Endothelial cell of umbilical vein (primary cell): Measurements from ENCODE around the gene CCDC186. TPM values are rescaled to one million over a fixed set of nuclear protein-coding genes. Genes with fewer than 3 reads are reported as not detected.

Experiments
- BruUV-seq: library from RNA; stranded (reverse); fragments of 400-500 nt; replicated peaks from 2 replicates; lab custom pipeline; 2021; lab: Mats Ljungman, UMichigan
- CTCF ChIA-PET: fragments of 300-600, 350-600 bp; sonication (Branson Sonifier 250); formaldehyde crosslinking; loops from one replicate; lab custom pipeline; 2021; ENCODE audit warnings: antibody characterized with exemption, inconsistent platforms; lab: Charles Lee
- POLR2A ChIA-PET: fragments of 300-600, 350-600 bp; sonication (Branson Sonifier 250); formaldehyde crosslinking; loops from one replicate; lab custom pipeline; 2021; ENCODE audit warnings: antibody characterized with exemption, inconsistent platforms; lab: Charles Lee
- DNase-seq: peaks from one replicate; pipeline ENCODE4 v3.0.0-alpha.2; 2011; ENCODE audit warnings: low read depth, low spot score
- FAIRE-seq: peaks from 2 replicates; lab custom pipeline; 2011; peaks lifted over from hg19 to GRCh38; lab: Jason Lieb, UNC
- H2AFZ ChIP-seq: 2 replicates; pipeline ENCODE4 v1.6.0; 2012; ENCODE audit warnings: low read depth, low read length, control low read depth, inconsistent platforms
- H3K27ac ChIP-seq: 2 replicates; pipeline ENCODE4 v1.5.1; 2011; ENCODE audit warnings: low read depth, mild to moderate bottlenecking, control low read depth, low read length, moderate library complexity; ENCODE audit not compliant: insufficient read depth
- H3K27me3 ChIP-seq, 2 experiments: 2 replicates each; pipeline versions ENCODE4 v1.6.0 to v1.6.1; 2011; ENCODE audit warnings: low read length in 2 of 2, mixed read lengths in 1 of 2; ENCODE audit not compliant: control insufficient read depth in 2 of 2, insufficient read depth in 2 of 2
- H3K36me3 ChIP-seq, 2 experiments: 2 replicates in 1 of 2; 3 replicates in 1 of 2; pipeline ENCODE4 v1.5.1; 2011; ENCODE audit warnings: low read length in 2 of 2, mild to moderate bottlenecking in 1 of 2, moderate library complexity in 1 of 2; ENCODE audit not compliant: control insufficient read depth in 2 of 2, insufficient read depth in 2 of 2; ENCODE audit errors: extremely low read depth in 1 of 2
- H3K4me1 ChIP-seq: 3 replicates; pipeline ENCODE4 v1.5.1; 2011; ENCODE audit warnings: mild to moderate bottlenecking, low read length; ENCODE audit not compliant: control insufficient read depth, insufficient read depth; ENCODE audit errors: extremely low read depth
- H3K4me2 ChIP-seq: 2 replicates; pipeline ENCODE4 v1.6.1; 2011; ENCODE audit warnings: low read length, control low read depth, mixed read lengths; ENCODE audit not compliant: insufficient read depth
- H3K4me3 ChIP-seq, 3 experiments: fragments of 200-600 bp in 1 of 3; sonication (generic), shearing (Covaris generic) in 1 of 3; replicated peaks in 1 of 3; 2 replicates each; pipeline ENCODE4 v1.5.1; 2011 to 2016; ENCODE audit warnings: control low read depth in 3 of 3, low read length in 3 of 3, mild to moderate bottlenecking in 2 of 3, inconsistent platforms in 1 of 3, low read depth in 1 of 3, moderate library complexity in 1 of 3; ENCODE audit not compliant: insufficient read depth in 1 of 3
- H3K79me2 ChIP-seq: 2 replicates; pipeline ENCODE4 v1.6.0; 2012; ENCODE audit warnings: low read length, inconsistent platforms; ENCODE audit not compliant: control insufficient read depth, insufficient read depth
- H3K9ac ChIP-seq: replicated peaks from 2 replicates; pipeline ENCODE3; 2011; ENCODE audit warnings: low read length, control low read depth; ENCODE audit not compliant: insufficient read depth; ENCODE audit errors: extremely low read depth
- H3K9me1 ChIP-seq: replicated peaks from 3 replicates; pipeline ENCODE4 v1.6.0; 2011; ENCODE audit warnings: mild to moderate bottlenecking, low read length; ENCODE audit not compliant: control insufficient read depth, insufficient read depth; ENCODE audit errors: extremely low read depth
- H3K9me3 ChIP-seq: replicated peaks from 2 replicates; pipeline ENCODE4 v1.5.1; 2012; ENCODE audit warnings: low read length, inconsistent platforms; ENCODE audit not compliant: control insufficient read depth, insufficient read depth
- H4K20me1 ChIP-seq: replicated peaks from 2 replicates; pipeline ENCODE3; 2011; ENCODE audit warnings: mild to moderate bottlenecking, low read length; ENCODE audit not compliant: control insufficient read depth, insufficient read depth; ENCODE audit errors: extremely low read depth
- CTCF ChIP-seq, 2 donors: IDR thresholded peaks; 1 replicate in 1 of 2; 2 replicates in 1 of 2; pipeline ENCODE4 v1.5.1; 2011; ENCODE audit warnings: low read length in 2 of 2, mild to moderate bottlenecking in 2 of 2, moderate library complexity in 2 of 2, control low read depth in 1 of 2, inconsistent platforms in 1 of 2, low read depth in 1 of 2; ENCODE audit not compliant: insufficient read depth in 1 of 2; ENCODE audit errors: extremely low read depth in 1 of 2
- EZH2 ChIP-seq: IDR thresholded peaks from 2 replicates; pipeline ENCODE4 v1.6.1; 2012; ENCODE audit warnings: borderline replicate concordance, low read depth, mild to moderate bottlenecking, moderate library complexity, low read length, inconsistent platforms; ENCODE audit not compliant: severe bottlenecking
- FOS ChIP-seq: IDR thresholded peaks from 2 replicates; pipeline ENCODE4 v1.6.1; 2011; ENCODE audit warnings: mild to moderate bottlenecking, low read length, moderate library complexity, borderline replicate concordance; ENCODE audit not compliant: insufficient read depth
- GATA2 ChIP-seq: IDR thresholded peaks from 2 replicates; pipeline ENCODE4 v1.7.0; 2011; ENCODE audit warnings: low read depth, mild to moderate bottlenecking, moderate library complexity, mixed read lengths, low read length; ENCODE audit not compliant: insufficient read length, insufficient read depth
- JUN ChIP-seq: IDR thresholded peaks from 2 replicates; pipeline ENCODE4 v1.6.1; 2011; ENCODE audit warnings: borderline replicate concordance, low read depth; ENCODE audit not compliant: insufficient read length, insufficient read depth
- MYC ChIP-seq: IDR thresholded peaks from one replicate; pipeline ENCODE4 v1.6.1; 2011; ENCODE audit warnings: mild to moderate bottlenecking, low read depth, low read length
- POLR2A ChIP-seq: IDR thresholded peaks from 2 replicates; pipeline ENCODE4 v1.6.1; 2012; ENCODE audit warnings: low read depth, mild to moderate bottlenecking, control low read depth, low read length
- POLR2AphosphoS5 ChIP-seq: IDR thresholded peaks from 2 replicates; pipeline ENCODE4 v1.6.1; 2012; ENCODE audit warnings: low read depth, mild to moderate bottlenecking, control low read depth, low read length, moderate library complexity; ENCODE audit not compliant: insufficient read depth
- dilution Hi-C: fragments of 300-500 bp; cut with MboI; formaldehyde crosslinking; loops from one replicate; pipeline ENCODE4 v1.15.0; 2019; ENCODE audit warnings: low sequenced_read_pairs; ENCODE audit not compliant: extremely low pct_ligation_motif_present
- intact Hi-C: fragments of 100-400 bp; cut with micrococcal nuclease; formaldehyde crosslinking; loops from one replicate; pipeline ENCODE4 v1.10.0; 2022
- polyA plus RNA-seq, 4 experiments: library from polyadenylated mRNA; depleted of rRNA in 3 of 4; stranded (reverse) in 3 of 4; unstranded in 1 of 4; fragments of >200 nt; gene quantifications; 2 replicates each; pipeline versions ENCODE4 v1.2.1 to v1.2.3, GENCODE V29; 2011 to 2012; ENCODE audit warnings: missing spikeins in 1 of 4
- total RNA-seq: library from RNA; stranded (reverse); gene quantifications from 2 replicates; pipeline ENCODE4 v1.2.3, GENCODE V29; 2021
- TF ChIP-seq, protein P1 (sequence below): IDR thresholded peaks from 2 replicates; pipeline ENCODE4 v1.6.1; 2011; ENCODE audit not compliant: insufficient read depth, insufficient read length

CCDC186 gene
- total and polyA plus RNA-seq, 2 donors (not counting 3 experiments of a cell fraction or from before 2014, with no cell fraction given): 1.8 to 13.4 TPM

DNA sequence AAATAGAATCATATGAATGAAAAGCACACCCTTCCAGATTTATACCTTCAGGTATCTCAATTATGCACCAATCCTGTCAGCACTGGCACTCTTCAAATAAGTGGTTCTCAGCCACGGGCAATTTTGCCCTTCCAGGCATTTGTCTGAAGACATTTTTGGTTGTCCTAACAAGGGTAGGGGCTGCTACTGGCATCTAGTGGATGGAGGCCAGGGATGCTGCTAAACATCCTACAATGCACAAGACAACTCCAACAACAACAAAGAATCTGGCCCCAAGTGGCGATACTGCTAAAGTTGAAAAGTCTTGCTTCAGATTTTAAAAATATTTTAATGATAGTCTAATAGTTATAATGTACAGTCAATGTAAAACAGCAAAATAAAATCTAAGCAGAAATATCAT is 16.1 kb downstream of the CCDC186 start:
- TF ChIP-seq POLR2AphosphoS5: no peak
- no peak for TF ChIP-seq JUN
- TF ChIP-seq POLR2A: no peak
- Histone ChIP-seq H3K79me2 (no peaks in the 10 kb centered on the region), H3K4me2 (no peak overlapping the region), H3K9me3 (no peaks in the 10 kb centered on the region), H3K27me3 (no peaks in the 10 kb centered on the region), H3K9ac (no peak overlapping the region), H3K9me1 (no peaks in the 10 kb centered on the region), H2AFZ (no peak overlapping the region), H3K4me1 (no peaks in the 10 kb centered on the region), H3K4me3 (no peak overlapping the region), H4K20me1 (no peaks in the 10 kb centered on the region), H3K36me3 (peaks cover 0 to 2% of the 10 kb centered on the region in 2 experiments), H3K27ac (no peak overlapping the region)
- FAIRE-seq: no peak
- DNase-seq: no peak
- POLR2A ChIA-PET: interaction anchor here (0.5 kb wide), 1 partner anchor 20 kb away, joined by 4 read pairs; no protein-coding TSS in a partner anchor
- CTCF ChIA-PET: interaction anchor here (1.0 kb wide), 2 partner anchors 23 to 36 kb away, joined by 4 read pairs; no protein-coding TSS in a partner anchor
- dilution Hi-C loops (no loop called here), intact Hi-C loops (no loop called here)
- no TSS peak for BruUV-seq

- H3K9ac ChIP-seq: no peak overlapping the region
- H3K79me2 ChIP-seq: no peaks in the 10 kb centered on the region
- intact Hi-C loops: no loop called here
- no TSS peak for BruUV-seq
- H3K4me2 ChIP-seq: no peak overlapping the region
- H3K4me1 ChIP-seq: peaks cover 3% of the 10 kb centered on the region
- TF ChIP-seq, protein P1, sequence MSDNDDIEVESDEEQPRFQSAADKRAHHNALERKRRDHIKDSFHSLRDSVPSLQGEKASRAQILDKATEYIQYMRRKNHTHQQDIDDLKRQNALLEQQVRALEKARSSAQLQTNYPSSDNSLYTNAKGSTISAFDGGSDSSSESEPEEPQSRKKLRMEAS: no peak
- TF ChIP-seq CTCF (IDR thresholded peaks at IDR 0.05; ENCODE audit: extremely low read depth in 1 of 2, insufficient read depth in 1 of 2, low read depth in 1 of 2, low read length in 2 of 2) (no peak), MYC (no peak), JUN (no peak), POLR2AphosphoS5 (no peak), FOS (no peak), GATA2 (no peak), POLR2A (no peak), EZH2 (no peak)
- no peaks in the 10 kb centered on the region for H3K9me3 ChIP-seq
- ChIA-PET POLR2A (no interaction called here), CTCF (no interaction called here)
- H3K27ac ChIP-seq: no peak overlapping the region
- no peak overlapping the region for H3K4me3 ChIP-seq
- H3K27me3 ChIP-seq: no peaks in the 10 kb centered on the region
- no peak overlapping the region for H2AFZ ChIP-seq
- dilution Hi-C loops: no loop called here
- DNase-seq (no peak), FAIRE-seq (no peak)
- H4K20me1 ChIP-seq: no peaks in the 10 kb centered on the region
- no peaks in the 10 kb centered on the region for H3K9me1 ChIP-seq
- H3K36me3 ChIP-seq: peaks cover 0 to 4% of the 10 kb centered on the region in 2 experiments
Measured at GRCh38 chr10:114151892-114152291, 22.1 kb downstream of the CCDC186 start.
